H1 (cell line): Measurements from ENCODE around the gene PBLD.
A peak's percentile ranks its signal among the peaks of the same experiment; 100 is the strongest.

Experiments
- BACH1 ChIP-seq: IDR thresholded peaks from 2 replicates; pipeline ENCODE4 v1.6.1; 2012; ENCODE audit warnings: low read length, improper control_type of control experiment
- CEBPB ChIP-seq: IDR thresholded peaks from 2 replicates; pipeline ENCODE4 v1.6.1; 2012; ENCODE audit warnings: low read depth, low read length
- CTCF ChIP-seq, 3 experiments: IDR thresholded peaks; 1 replicate in 2 of 3; 2 replicates in 1 of 3; pipeline versions ENCODE4 v1.5.1 to v1.6.1; 2011; ENCODE audit warnings: low read length in 3 of 3, mild to moderate bottlenecking in 3 of 3, inconsistent platforms in 2 of 3, low read depth in 1 of 3, moderate library complexity in 1 of 3; ENCODE audit not compliant: insufficient read depth in 1 of 3; ENCODE audit errors: control extremely low read depth in 1 of 3
- EP300 ChIP-seq, 2 experiments: IDR thresholded peaks; 1 replicate in 1 of 2; 2 replicates in 1 of 2; pipeline ENCODE4 v1.6.1; 2011 to 2012; ENCODE audit warnings: low read depth in 2 of 2, low read length in 2 of 2, mild to moderate bottlenecking in 2 of 2, borderline replicate concordance in 1 of 2, inconsistent platforms in 1 of 2, moderate library complexity in 1 of 2
- FOSL1 ChIP-seq: IDR thresholded peaks from 2 replicates; pipeline ENCODE4 v1.6.1; 2011; ENCODE audit warnings: mild to moderate bottlenecking, low read depth, low read length, moderate library complexity; ENCODE audit not compliant: insufficient read depth
- HDAC6 ChIP-seq: IDR thresholded peaks from one replicate; pipeline ENCODE4 v1.7.1; 2012; ENCODE audit warnings: low read depth, mild to moderate bottlenecking, inconsistent platforms, low read length, moderate library complexity
- MAX ChIP-seq: IDR thresholded peaks from 2 replicates; pipeline ENCODE4 v1.6.1; 2012; ENCODE audit warnings: inconsistent platforms
- POLR2A ChIP-seq, 2 experiments: IDR thresholded peaks; 1 replicate in 1 of 2; 2 replicates in 1 of 2; pipeline ENCODE4 v1.6.1; 2011; ENCODE audit warnings: low read depth in 2 of 2, low read length in 2 of 2, mild to moderate bottlenecking in 2 of 2; ENCODE audit errors: control extremely low read depth in 1 of 2
- RXRA ChIP-seq: IDR thresholded peaks from 2 replicates; pipeline ENCODE4 v1.6.1; 2011; ENCODE audit warnings: low read depth, mild to moderate bottlenecking, low read length, moderate library complexity; ENCODE audit not compliant: insufficient read depth
- TAF7 ChIP-seq: optimal IDR thresholded peaks from 2 replicates; pipeline ENCODE3; 2011; ENCODE audit warnings: low read depth, mild to moderate bottlenecking, inconsistent platforms, low read length, moderate library complexity, borderline replicate concordance
- USF2 ChIP-seq: IDR thresholded peaks from 2 replicates; pipeline ENCODE4 v1.6.1; 2011; ENCODE audit warnings: low read length, improper control_type of control experiment

- TF ChIP-seq USF2 (no peak), RXRA (no peak), BACH1 (no peak), EP300 (IDR thresholded peaks at IDR 0.05; ENCODE audit: borderline replicate concordance in 1 of 2, low read depth in 2 of 2, low read length in 2 of 2) (no peak), CTCF (IDR thresholded peaks at IDR 0.05; ENCODE audit: control extremely low read depth in 1 of 3, insufficient read depth in 1 of 3, low read depth in 1 of 3, low read length in 3 of 3) (no peak), CEBPB (no peak), MAX (no peak), HDAC6 (no peak), POLR2A (IDR thresholded peaks at IDR 0.05; ENCODE audit: control extremely low read depth in 1 of 2, low read depth in 2 of 2, low read length in 2 of 2) (peak in 1 of 2 experiments; percentile 55; a peak in 2 of 3 replicates), TAF7 (no peak), FOSL1 (no peak)
Observed at GRCh38 chr10:68336754-68337351, 4.1 kb upstream of the PBLD start.
